Astrocyte of the cerebellum (primary cell): ENCODE results near the gene NIN.

Experiments used
- DNase-seq: peaks from one replicate; pipeline ENCODE4 v3.0.0-alpha.2; 2011; ENCODE audit warnings: low read depth
- H3K4me3 ChIP-seq: 2 replicates; pipeline ENCODE4 v1.5.1; 2011; ENCODE audit warnings: mild to moderate bottlenecking, low read depth, low read length, moderate library complexity
- CTCF ChIP-seq: IDR thresholded peaks from 2 replicates; pipeline ENCODE4 v1.5.1; 2012; ENCODE audit warnings: low read length, low read depth, moderate library complexity, mild to moderate bottlenecking; ENCODE audit errors: missing control alignments
- in situ Hi-C: cut with HindIII; loops from 2 replicates; pipeline ENCODE4 v1.10.0; 2017; ENCODE audit warnings: low sequenced_read_pairs

Gene NIN

DNA sequence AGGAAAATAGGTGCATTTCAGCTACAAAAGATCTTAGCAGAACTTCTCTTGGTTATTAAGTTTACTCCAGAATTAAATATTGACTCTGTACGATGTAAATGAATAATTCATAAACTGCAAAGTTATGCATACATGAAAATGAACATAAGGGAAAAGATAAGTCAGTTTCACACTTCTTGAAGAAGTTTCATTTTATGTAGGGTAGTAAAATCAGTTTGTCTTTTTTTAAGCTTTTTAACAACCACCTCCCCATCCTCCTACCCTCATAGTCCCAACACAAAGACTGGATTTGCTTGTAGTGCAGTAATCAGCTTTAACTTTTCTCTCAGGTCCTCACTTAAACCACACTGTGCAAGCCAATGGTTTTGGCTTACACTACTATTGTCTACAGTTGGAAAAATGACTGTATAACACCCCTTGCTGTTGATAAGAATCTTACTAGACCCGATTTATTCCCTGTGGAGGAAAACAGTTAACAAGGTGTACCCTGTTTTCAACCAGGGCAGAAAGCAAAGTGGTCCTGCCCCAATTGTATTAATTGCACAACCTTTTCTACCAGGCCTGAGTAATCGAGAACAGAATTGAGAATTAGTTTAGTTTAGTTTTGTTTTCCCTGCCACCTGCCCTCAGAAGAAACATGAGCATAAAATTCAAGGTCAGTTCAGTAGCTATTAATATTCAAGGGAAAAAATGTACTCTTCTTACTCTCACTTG lies 44.1 kb downstream of the NIN start:
- in situ Hi-C loops = loop anchor here (25.0 kb wide), 1 partner anchor 175 kb away; no protein-coding TSS in a partner anchor
- H3K4me3 ChIP-seq = no peak overlapping the region

DNA sequence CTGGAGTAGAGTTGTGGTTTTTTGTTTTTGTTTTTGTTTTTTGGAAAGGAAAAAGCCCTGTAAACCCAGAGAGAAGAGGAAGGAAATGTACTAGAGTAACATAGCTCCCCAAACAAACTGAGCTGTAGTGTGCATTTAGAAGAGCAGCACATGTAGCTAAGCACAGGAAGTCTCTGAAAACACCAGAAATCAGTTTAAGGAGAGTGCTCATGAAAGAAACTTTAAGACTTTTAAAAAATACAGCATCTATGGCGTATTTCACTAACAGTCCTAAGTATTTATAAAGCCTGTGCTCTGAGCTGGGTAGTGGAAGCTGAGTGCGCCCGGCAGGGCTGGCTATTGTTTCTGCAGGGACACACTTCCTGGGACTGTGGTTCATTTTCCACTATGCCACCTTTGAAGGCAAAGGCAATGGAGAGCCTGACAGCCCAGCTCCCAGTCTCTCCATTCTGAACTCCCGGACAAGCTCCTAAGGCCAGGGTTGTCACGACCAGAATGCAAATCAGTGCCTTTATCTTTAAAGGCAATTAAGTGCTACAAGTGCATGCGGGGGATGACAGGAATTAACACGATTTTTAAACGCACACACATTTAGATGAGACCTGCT lies 45.4 kb downstream of the NIN start:
- no peak for DNase-seq
- TF ChIP-seq CTCF = no peak
- in situ Hi-C loops = loop anchor here (25.0 kb wide), 1 partner anchor 173 kb away; no protein-coding TSS in a partner anchor
- H3K4me3 ChIP-seq = no peak overlapping the region

More for the DNA sequence above, 44.1 kb downstream of the NIN start:
- DNase-seq = no peak
- no peak for TF ChIP-seq CTCF

GRCh38 chr14:50784683-50785456 lies 46.1 kb downstream of the NIN start:
- no peak for DNase-seq
- H3K4me3 ChIP-seq = no peak overlapping the region
- TF ChIP-seq CTCF = no peak
- in situ Hi-C loops = loop anchor here (25.0 kb wide), 1 partner anchor 173 kb away; no protein-coding TSS in a partner anchor

DNA sequence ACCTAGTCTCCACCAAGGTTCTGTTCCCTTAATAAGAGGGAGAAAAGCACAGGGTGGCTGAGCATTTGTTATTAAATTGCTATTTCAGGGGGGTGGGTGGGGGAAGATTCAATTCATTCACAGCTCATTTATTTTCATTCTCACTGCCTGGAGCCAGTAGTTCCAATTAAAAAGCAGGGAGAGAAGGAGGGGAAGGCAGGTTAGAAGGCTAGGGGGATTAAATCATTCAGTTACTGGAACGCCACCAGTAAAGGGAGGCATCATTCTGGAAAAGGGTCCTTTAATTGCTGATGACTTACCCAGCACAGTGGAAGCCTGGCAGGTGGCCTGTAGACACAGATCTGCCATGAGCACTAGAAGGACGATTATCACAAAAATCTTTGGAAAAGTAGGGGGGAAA lies 47.4 kb downstream of the NIN start:
- in situ Hi-C loops = loop anchor here (25.0 kb wide), 1 partner anchor 171 kb away; no protein-coding TSS in a partner anchor
- no peak for DNase-seq
- no peak for TF ChIP-seq CTCF
- H3K4me3 ChIP-seq = no peak overlapping the region

DNA sequence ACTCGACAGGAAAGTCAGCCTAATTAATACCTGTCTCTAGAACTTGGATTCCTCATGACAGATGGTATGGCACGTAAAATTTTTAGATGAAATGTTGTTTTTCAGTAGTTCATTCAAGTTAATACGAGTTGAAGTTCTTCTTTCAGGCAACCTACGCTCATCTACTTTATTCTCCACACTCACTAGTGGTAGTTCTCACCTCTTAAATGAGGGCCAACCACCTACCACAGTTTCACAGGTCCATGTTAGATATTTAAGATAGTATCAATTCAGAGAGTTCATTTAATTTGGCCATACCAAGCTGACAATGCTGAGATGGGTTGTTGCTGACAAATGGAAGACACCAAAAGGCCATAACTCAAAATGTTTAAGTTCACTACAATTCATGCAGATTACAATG lies 50.6 kb downstream of the NIN start:
- in situ Hi-C loops = loop anchor here (25.0 kb wide), 1 partner anchor 168 kb away; no protein-coding TSS in a partner anchor
- DNase-seq = no peak
- no peak for TF ChIP-seq CTCF
- H3K4me3 ChIP-seq = no peak overlapping the region

DNA sequence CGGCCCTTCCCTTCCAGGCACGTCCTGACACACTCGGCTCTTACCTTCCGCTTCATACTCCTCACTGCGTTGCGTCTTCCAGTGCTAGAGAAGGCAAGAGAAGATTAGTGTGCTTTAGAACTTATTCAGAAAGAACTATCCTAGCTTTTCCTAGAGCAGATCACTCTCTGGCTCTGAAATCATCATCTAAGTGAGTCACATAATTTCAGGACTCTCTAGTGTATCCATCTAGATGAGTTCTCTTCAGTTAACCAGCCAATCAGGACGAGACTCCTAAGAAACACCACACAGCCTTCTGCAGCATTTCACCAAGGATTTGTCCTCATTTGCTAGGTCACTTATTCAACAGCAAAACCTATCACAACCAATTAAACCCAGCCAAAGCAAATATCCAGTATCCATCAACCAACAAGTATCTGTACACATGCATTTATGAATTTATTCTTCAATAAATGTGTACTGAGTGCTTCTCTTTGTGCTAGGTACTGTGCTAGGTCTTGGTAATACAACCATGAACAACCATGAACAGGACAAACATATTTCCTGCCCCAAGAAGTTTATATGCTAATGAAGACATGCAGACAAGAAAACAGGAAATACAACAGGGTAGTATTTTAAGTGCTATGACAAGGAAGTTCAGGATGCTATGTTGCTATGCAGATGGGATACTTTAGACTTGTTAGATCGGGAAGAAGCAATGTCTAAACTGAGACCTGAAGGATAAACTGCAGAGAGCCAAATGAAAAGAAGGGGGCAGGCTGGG lies 52.1 kb downstream of the NIN start:
- in situ Hi-C loops = loop anchor here (25.0 kb wide), 1 partner anchor 167 kb away; no protein-coding TSS in a partner anchor
- no peak for TF ChIP-seq CTCF
- no peak for DNase-seq
- no peak overlapping the region for H3K4me3 ChIP-seq
